Measurements from ENCODE around the gene ZCCHC17. TPM values are rescaled to one million over a fixed set of nuclear protein-coding genes. Genes with fewer than 3 reads are reported as not detected.

ZCCHC17 gene
- total RNA-seq, 1 experiment from 2014 or later = 26.8 TPM

DNA sequence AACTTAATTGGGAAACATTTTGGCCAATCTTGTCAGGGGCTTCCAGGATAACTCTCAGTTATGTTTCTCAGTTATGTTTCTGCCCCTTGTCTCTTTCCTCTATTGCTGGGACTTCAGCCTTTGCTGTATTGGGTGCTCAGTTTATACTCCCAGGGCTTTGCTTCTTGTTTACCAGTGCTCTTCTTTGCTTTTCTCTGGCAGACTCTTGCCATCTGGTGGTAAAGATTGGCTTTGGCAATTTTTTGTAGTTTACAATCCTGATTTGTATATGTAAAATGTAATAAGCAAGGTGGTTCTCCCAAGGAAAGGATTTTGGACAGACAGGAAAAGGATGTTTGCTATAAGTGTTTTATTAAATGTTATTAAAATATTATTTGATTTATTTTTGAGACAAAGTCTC lies 38.2 kb downstream of the ZCCHC17 start:
- Histone ChIP-seq H3K79me2 (ENCODE audit: low read depth) (no peaks in the 10 kb centered on the region), H3K4me1 (replicated peaks; ENCODE audit: insufficient read depth) (no peaks in the 10 kb centered on the region), H3K27ac (no peak overlapping the region), H3K4me3 (no peak overlapping the region), H2AFZ (no peak overlapping the region), H3K4me2 (no peak overlapping the region), H3K36me3 (ENCODE audit: low read depth) (no peaks in the 10 kb centered on the region), H3F3A (ENCODE audit: insufficient read depth, low read depth) (no peaks in the 10 kb centered on the region), H3K27me3 (ENCODE audit: insufficient read depth, low read depth) (no peaks in the 10 kb centered on the region), H3K9me3 (ENCODE audit: insufficient read depth, low read depth) (no peaks in the 10 kb centered on the region), H3K9me2 (ENCODE audit: insufficient read depth) (no peaks in the 10 kb centered on the region), H4K20me1 (ENCODE audit: insufficient read depth) (no peaks in the 10 kb centered on the region)
- ChIA-PET POLR2A (ENCODE audit: unreplicated experiment) (no interaction called here), CTCF (no interaction called here)
- BruUV-seq (replicated peaks) = no TSS peak
- DNase-seq = no peak
- intact Hi-C loops (cut with micrococcal nuclease; ENCODE audit: unreplicated experiment) = loop anchor here (2.0 kb wide), 1 partner anchor 150 kb away; no protein-coding TSS in a partner anchor
- TF ChIP-seq, protein P1, sequence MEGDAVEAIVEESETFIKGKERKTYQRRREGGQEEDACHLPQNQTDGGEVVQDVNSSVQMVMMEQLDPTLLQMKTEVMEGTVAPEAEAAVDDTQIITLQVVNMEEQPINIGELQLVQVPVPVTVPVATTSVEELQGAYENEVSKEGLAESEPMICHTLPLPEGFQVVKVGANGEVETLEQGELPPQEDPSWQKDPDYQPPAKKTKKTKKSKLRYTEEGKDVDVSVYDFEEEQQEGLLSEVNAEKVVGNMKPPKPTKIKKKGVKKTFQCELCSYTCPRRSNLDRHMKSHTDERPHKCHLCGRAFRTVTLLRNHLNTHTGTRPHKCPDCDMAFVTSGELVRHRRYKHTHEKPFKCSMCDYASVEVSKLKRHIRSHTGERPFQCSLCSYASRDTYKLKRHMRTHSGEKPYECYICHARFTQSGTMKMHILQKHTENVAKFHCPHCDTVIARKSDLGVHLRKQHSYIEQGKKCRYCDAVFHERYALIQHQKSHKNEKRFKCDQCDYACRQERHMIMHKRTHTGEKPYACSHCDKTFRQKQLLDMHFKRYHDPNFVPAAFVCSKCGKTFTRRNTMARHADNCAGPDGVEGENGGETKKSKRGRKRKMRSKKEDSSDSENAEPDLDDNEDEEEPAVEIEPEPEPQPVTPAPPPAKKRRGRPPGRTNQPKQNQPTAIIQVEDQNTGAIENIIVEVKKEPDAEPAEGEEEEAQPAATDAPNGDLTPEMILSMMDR (conservative IDR thresholded peaks at IDR 0.05) = peak; percentile 54
- no peak for TF ChIP-seq EZH2 (IDR thresholded peaks at IDR 0.05; ENCODE audit: low read depth)

DNA sequence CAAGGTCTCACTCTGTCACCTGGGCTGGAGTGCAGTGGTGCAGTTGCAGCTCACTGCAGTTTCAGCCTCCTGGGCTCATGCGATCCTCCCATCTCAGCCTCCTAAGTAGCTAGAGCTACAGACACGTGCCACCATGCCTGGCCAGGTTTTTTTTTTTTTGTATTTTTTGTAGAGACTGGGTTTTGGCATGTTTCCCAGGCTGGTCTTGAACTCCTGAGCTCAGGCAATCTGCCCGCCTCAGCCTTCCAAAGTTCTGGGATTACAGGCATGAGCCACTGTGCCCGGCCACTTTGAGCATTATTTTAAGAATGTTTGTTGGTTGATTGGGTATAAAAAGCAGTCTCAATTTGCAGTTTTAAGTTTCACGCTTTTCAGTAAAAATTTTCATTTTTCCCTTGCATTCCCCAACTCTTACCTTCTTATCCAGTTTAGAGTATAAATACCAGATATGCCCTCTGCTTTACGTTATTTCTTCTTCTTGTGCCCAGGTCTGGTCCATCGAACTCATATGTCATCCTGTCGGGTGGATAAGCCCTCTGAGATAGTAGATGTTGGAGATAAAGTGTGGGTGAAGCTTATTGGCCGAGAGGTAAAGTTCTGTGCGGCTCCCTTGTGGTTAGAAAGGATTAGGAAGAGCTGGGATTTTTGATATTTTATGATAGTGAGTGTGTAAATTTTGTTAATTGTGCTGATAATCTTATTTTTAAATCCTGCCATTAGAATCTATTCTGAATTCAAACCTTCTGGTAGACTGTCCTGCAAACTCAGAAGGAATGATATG lies 40.0 kb downstream of the ZCCHC17 start:
- intact Hi-C loops (cut with micrococcal nuclease; ENCODE audit: unreplicated experiment) = no loop called here
- H3K4me1 ChIP-seq (replicated peaks; ENCODE audit: insufficient read depth) = no peaks in the 10 kb centered on the region
- POLR2A ChIA-PET (ENCODE audit: unreplicated experiment) = no interaction called here

DNA sequence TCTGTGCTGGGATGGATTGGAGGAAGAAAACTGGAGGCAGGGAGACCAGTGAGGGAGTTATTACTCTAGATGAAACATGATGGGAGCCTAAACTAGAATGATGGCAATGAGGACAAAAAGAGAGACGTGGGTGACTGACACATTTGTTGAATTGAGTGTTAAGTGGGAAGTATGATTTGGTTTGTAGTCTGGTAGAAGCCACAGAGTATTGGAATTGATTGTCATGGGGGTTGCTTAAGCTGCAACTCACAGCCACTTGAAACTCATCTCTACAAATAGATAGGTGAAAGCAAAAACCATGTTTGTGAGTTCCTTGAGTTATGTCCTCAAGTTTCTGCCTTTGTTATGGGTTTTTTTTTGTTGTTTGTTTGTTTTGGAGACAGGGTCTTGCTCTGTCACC lies 47.7 kb downstream of the ZCCHC17 start:
- no peaks in the 10 kb centered on the region for H3K79me2 ChIP-seq (ENCODE audit: low read depth)
- H3K4me1 ChIP-seq (replicated peaks; ENCODE audit: insufficient read depth) = no peaks in the 10 kb centered on the region
- no peak overlapping the region for H3K27ac ChIP-seq
- H3K4me3 ChIP-seq = no peak overlapping the region
- intact Hi-C loops (cut with micrococcal nuclease; ENCODE audit: unreplicated experiment) = no loop called here
- no peak overlapping the region for H2AFZ ChIP-seq
- no peaks in the 10 kb centered on the region for H3K27me3 ChIP-seq (ENCODE audit: insufficient read depth, low read depth)
- no peaks in the 10 kb centered on the region for H3K36me3 ChIP-seq (ENCODE audit: low read depth)
- no peak for DNase-seq
- H3K9me2 ChIP-seq (ENCODE audit: insufficient read depth) = no peaks in the 10 kb centered on the region
- TF ChIP-seq, protein P1 (conservative IDR thresholded peaks at IDR 0.05) = no peak
- no peak for TF ChIP-seq EZH2 (IDR thresholded peaks at IDR 0.05; ENCODE audit: low read depth)
- H4K20me1 ChIP-seq (ENCODE audit: insufficient read depth) = no peaks in the 10 kb centered on the region
- no peaks in the 10 kb centered on the region for H3K9me3 ChIP-seq (ENCODE audit: insufficient read depth, low read depth)
- H3K4me2 ChIP-seq = no peak overlapping the region
- H3F3A ChIP-seq (ENCODE audit: insufficient read depth, low read depth) = no peaks in the 10 kb centered on the region
- ChIA-PET CTCF (no interaction called here), POLR2A (ENCODE audit: unreplicated experiment) (no interaction called here)
- BruUV-seq (replicated peaks) = no TSS peak

More for the DNA sequence above, 40.0 kb downstream of the ZCCHC17 start:
- BruUV-seq (replicated peaks) = no TSS peak
- CTCF ChIA-PET = interaction anchor here (0.6 kb wide), 1 partner anchor 134 kb away, joined by 3 read pairs; no protein-coding TSS in a partner anchor
- DNase-seq = no peak
- H3K79me2 ChIP-seq (ENCODE audit: low read depth) = no peaks in the 10 kb centered on the region
- H3K27me3 ChIP-seq (ENCODE audit: insufficient read depth, low read depth) = no peaks in the 10 kb centered on the region
- H3F3A ChIP-seq (ENCODE audit: insufficient read depth, low read depth) = no peaks in the 10 kb centered on the region
- H3K4me2 ChIP-seq = no peak overlapping the region
- H4K20me1 ChIP-seq (ENCODE audit: insufficient read depth) = no peaks in the 10 kb centered on the region
- H2AFZ ChIP-seq = no peak overlapping the region
- H3K9me3 ChIP-seq (ENCODE audit: insufficient read depth, low read depth) = no peaks in the 10 kb centered on the region
- H3K9me2 ChIP-seq (ENCODE audit: insufficient read depth) = no peaks in the 10 kb centered on the region
- H3K36me3 ChIP-seq (ENCODE audit: low read depth) = no peaks in the 10 kb centered on the region
- no peak overlapping the region for H3K27ac ChIP-seq
- TF ChIP-seq, protein P1 (conservative IDR thresholded peaks at IDR 0.05) = no peak
- no peak for TF ChIP-seq EZH2 (IDR thresholded peaks at IDR 0.05; ENCODE audit: low read depth)
- H3K4me3 ChIP-seq = no peak overlapping the region

Measured in PC-9 (cell line).